Left colon (tissue), 2 donors: ENCODE measurements around the gene ATP6V0A1. TPM values are rescaled to one million over a fixed set of nuclear protein-coding genes. Genes with fewer than 3 reads are reported as not detected.
"Not testable (repeated sequence)": the region's sequence is repeated elsewhere in the genome, so short reads cannot be mapped to it uniquely, and the experiment has no call there.

ENCODE experiments used
- ATAC-seq: fragments of 200-7000 bp; cut with Tn5 transposase; one replicate; pipeline ENCODE4 v1.9.1; 2020; ENCODE audit warnings: mild to moderate bottlenecking, moderate library complexity
- DNase-seq, 2 donors: peaks; one replicate each; pipeline ENCODE4 v3.0.0-alpha.2; 2020
- intact Hi-C, 2 donors: fragments of 100-400 bp; cut with DNase I in 1 of 2; cut with micrococcal nuclease in 1 of 2; formaldehyde crosslinking; loops; one replicate each; pipeline versions ENCODE4 v1.11.2 to v1.14.0; 2022; cut with DNase I, micrococcal nuclease
- total RNA-seq, 2 donors: library from RNA; stranded (reverse); fragmentation: NEBNext Ultra II Directional; extraction: Animal tissue kit (Norgen Biotek cat#: 25700); gene quantifications; one replicate each; pipeline ENCODE4 v1.2.1, GENCODE V29; 2021
- donor health status: DM: no; HTN: no; CAD: no.
- donor health status: DM: yes; HTN: yes; CAD: no.

ATP6V0A1 gene
- total RNA-seq, 2 donors from 2014 or later = 92.6 to 96.2 TPM

DNA sequence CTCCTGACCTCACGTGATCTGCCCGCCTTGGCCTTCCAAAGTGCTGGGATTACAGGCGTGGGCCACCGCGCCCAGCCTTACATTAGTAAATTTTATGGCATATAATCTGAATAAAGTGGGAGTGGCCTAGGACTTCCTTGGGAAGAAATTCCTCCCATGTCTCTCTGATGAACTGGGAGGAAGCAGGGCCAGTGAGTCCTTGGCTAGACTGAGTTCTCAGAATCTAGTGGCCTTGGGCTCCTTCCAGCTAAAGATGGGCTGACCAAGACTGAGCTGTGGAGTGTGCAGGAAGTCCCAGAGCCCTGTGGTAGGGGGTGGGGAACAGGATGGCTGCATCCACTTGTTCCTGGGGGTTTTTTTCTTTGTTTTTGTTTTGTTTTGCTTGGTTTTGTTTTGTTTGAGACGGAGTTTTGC is 67.4 kb downstream of the ATP6V0A1 start:
- intact Hi-C loops = loop anchor here (10.0 kb wide), 2 partner anchors 101 to 211 kb away; partner anchors contain the start of gene CAVIN1 (in 1 of the 2)
- DNase-seq = peak in 1 of 2 donors; percentile 63
- ATAC-seq = peak; percentile 77

GRCh38 chr17:42527932-42528331 is 69.3 kb downstream of the ATP6V0A1 start:
- intact Hi-C loops = loop anchor here (10.0 kb wide), 2 partner anchors 103 to 213 kb away; partner anchors contain the start of gene CAVIN1 (in 1 of the 2)
- ATAC-seq (no peak), DNase-seq (no peak)

- intact Hi-C loops = loop anchor here (10.0 kb wide), 2 partner anchors 104 to 214 kb away; partner anchors contain the start of gene CAVIN1 (in 1 of the 2)
- DNase-seq = no peak
- peak; percentile 12 for ATAC-seq
Measured at GRCh38 chr17:42529061-42529460, 70.4 kb downstream of the ATP6V0A1 start.

- intact Hi-C loops = no loop called here
- ATAC-seq = peak; percentile 14
- DNase-seq = no peak
Measured at GRCh38 chr17:42530952-42531454, 72.3 kb downstream of the ATP6V0A1 start.

- ATAC-seq (peak; percentile 49), DNase-seq (peak; percentile 65 to 76)
- intact Hi-C loops = no loop called here
Measured at GRCh38 chr17:42531455-42532354, 73.0 kb downstream of the ATP6V0A1 start.

GRCh38 chr17:42535155-42536047 is 76.7 kb downstream of the ATP6V0A1 start:
- ATAC-seq (peak; percentile 1), DNase-seq (no peak)
- intact Hi-C loops = no loop called here

GRCh38 chr17:42536048-42536371 is 77.3 kb downstream of the ATP6V0A1 start, which contains the start of gene NAGLU:
TSS of gene NAGLU (plus strand) at chr17:42536241. CDS start at chr17:42536273, 32 bp downstream.
- intact Hi-C loops = no loop called here
- ATAC-seq (peak; percentile 79), DNase-seq (peak; percentile 97 to 99)

- ATAC-seq (peak; percentile 62), DNase-seq (peak; percentile 90)
- intact Hi-C loops = no loop called here
Measured at GRCh38 chr17:42536372-42537155, 77.9 kb downstream of the ATP6V0A1 start.

DNA sequence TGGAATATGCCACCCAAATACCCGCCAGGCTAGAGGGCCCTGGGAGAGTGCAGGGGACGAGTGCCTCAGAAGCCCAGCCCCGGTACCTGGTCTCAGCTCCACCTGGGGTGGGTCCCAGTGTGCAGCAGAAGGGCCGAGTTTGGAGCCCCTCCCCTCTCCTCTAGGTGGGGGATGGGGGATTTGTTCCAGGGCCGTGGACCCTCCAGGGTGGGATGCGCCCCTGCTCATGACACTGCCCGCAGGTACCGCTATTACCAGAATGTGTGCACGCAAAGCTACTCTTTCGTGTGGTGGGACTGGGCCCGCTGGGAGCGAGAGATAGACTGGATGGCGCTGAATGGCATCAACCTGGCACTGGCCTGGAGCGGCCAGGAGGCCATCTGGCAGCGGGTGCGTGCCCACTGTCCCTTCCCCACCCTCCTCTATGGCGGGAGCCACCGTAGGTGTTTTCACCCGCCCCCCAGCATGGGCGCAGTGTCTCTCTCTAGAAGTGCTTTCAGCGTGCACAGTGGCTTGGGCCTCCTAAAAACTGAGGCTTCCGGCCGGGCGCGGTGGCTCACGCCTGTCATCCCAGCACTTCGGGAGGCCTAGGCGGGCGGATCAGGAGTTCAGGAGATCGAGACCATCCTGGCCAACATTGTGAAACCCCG is 78.6 kb downstream of the ATP6V0A1 start:
- no peak for ATAC-seq
- intact Hi-C loops = no loop called here
- DNase-seq = no peak

DNA sequence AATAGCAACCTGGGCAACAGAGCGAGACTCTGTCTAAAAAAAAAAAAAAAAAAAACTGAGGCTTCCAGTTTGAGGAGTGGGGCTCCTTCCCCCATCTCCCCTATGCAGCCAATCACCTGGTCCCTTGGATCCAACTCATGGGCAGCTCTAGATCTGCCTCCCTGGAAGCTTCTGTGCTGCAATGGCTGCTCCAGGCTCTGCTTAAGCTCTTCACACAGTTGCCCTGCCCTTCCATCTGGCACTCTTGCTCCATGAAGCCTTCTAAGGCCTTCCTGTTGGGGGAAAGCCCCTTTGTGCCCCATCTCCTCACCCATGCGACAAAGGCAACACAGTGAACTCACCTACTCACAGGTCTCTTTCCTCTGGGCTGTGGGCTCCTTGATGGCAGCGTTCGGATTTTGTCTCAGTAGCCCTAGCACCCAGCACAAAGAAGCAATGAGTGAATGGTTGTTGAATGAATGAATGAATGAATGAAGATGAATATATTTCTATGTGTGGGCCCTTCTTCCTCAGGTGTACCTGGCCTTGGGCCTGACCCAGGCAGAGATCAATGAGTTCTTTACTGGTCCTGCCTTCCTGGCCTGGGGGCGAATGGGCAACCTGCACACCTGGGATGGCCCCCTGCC is 79.3 kb downstream of the ATP6V0A1 start:
- intact Hi-C loops = no loop called here
- DNase-seq = no peak

DNA sequence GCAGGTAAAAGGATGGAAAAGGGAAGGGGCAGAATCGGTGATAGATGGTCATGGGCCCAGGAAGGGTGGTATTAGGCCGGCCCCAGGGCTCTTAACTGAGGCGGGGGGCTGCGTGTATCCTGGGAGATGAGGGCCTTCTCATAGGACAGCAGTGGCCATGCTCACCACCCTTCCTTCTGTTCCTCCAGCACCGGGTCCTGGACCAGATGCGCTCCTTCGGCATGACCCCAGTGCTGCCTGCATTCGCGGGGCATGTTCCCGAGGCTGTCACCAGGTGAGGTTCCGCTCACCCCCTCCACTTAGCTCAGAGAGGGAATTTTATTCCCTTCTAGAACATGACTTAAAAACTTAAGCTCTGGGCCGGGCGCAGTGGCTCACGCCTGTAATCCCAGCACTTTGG is 79.8 kb downstream of the ATP6V0A1 start:
- no peak for DNase-seq
- no peak for ATAC-seq
- intact Hi-C loops = no loop called here

More for the DNA sequence above, 79.3 kb downstream of the ATP6V0A1 start:
- no peak for ATAC-seq

GRCh38 chr17:42540558-42540957 is 81.9 kb downstream of the ATP6V0A1 start:
- intact Hi-C loops, DNase-seq, ATAC-seq: not testable (repeated sequence)

GRCh38 chr17:42541041-42541833 is 82.6 kb downstream of the ATP6V0A1 start:
- DNase-seq = peak; percentile 40 to 72
- intact Hi-C loops = no loop called here
- peak; percentile 79 for ATAC-seq

DNA sequence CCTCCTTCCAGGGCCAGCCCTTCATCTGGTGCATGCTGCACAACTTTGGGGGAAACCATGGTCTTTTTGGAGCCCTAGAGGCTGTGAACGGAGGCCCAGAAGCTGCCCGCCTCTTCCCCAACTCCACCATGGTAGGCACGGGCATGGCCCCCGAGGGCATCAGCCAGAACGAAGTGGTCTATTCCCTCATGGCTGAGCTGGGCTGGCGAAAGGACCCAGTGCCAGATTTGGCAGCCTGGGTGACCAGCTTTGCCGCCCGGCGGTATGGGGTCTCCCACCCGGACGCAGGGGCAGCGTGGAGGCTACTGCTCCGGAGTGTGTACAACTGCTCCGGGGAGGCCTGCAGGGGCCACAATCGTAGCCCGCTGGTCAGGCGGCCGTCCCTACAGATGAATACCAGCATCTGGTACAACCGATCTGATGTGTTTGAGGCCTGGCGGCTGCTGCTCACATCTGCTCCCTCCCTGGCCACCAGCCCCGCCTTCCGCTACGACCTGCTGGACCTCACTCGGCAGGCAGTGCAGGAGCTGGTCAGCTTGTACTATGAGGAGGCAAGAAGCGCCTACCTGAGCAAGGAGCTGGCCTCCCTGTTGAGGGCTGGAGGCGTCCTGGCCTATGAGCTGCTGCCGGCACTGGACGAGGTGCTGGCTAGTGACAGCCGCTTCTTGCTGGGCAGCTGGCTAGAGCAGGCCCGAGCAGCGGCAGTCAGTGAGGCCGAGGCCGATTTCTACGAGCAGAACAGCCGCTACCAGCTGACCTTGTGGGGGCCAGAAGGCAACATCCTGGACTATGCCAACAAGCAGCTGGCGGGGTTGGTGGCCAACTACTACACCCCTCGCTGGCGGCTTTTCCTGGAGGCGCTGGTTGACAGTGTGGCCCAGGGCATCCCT is 84.8 kb downstream of the ATP6V0A1 start:
- no peak for DNase-seq
- no peak for ATAC-seq
- intact Hi-C loops = no loop called here

GRCh38 chr17:42544874-42545283 is 86.2 kb downstream of the ATP6V0A1 start:
- ATAC-seq (no peak), DNase-seq (no peak)
- intact Hi-C loops = no loop called here
